ENCODE measurements around the gene PPM1N.

- TF ChIP-seq, protein P1, sequence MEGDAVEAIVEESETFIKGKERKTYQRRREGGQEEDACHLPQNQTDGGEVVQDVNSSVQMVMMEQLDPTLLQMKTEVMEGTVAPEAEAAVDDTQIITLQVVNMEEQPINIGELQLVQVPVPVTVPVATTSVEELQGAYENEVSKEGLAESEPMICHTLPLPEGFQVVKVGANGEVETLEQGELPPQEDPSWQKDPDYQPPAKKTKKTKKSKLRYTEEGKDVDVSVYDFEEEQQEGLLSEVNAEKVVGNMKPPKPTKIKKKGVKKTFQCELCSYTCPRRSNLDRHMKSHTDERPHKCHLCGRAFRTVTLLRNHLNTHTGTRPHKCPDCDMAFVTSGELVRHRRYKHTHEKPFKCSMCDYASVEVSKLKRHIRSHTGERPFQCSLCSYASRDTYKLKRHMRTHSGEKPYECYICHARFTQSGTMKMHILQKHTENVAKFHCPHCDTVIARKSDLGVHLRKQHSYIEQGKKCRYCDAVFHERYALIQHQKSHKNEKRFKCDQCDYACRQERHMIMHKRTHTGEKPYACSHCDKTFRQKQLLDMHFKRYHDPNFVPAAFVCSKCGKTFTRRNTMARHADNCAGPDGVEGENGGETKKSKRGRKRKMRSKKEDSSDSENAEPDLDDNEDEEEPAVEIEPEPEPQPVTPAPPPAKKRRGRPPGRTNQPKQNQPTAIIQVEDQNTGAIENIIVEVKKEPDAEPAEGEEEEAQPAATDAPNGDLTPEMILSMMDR (IDR thresholded peaks at IDR 0.05): peak in 2 of 6 experiments; percentile 31
- TF ChIP-seq POLR2A (IDR thresholded peaks at IDR 0.05): peak in 1 of 2 donors; percentile 19
These were observed 42.3 kb upstream of the PPM1N start for GRCh38 chr19:45455707-45456499.

All from Peyer's patch (tissue), 4 donors.